Liver (tissue), 9 donors: Measurements from ENCODE around the gene UCKL1. TPM values are rescaled to one million over a fixed set of nuclear protein-coding genes. Genes with fewer than 3 reads are reported as not detected.
A peak's percentile ranks its signal among the peaks of the same experiment; 100 is the strongest.

Experiments
- DNase-seq: peaks from one replicate; pipeline ENCODE4 v3.0.0-alpha.2; 2017; ENCODE audit warnings: low spot score
- H3K27ac ChIP-seq, 2 donors: one replicate each; pipeline ENCODE4 v1.7.0; 2013; ENCODE audit warnings: inconsistent platforms in 2 of 2, low read length in 2 of 2, control low read depth in 1 of 2, low read depth in 1 of 2, mild to moderate bottlenecking in 1 of 2
- H3K27me3 ChIP-seq, 4 donors: one replicate each; pipeline versions ENCODE4 v1.6.1 to v1.7.0; 2013; ENCODE audit warnings: low read length in 3 of 4, inconsistent platforms in 1 of 4, mild to moderate bottlenecking in 1 of 4, moderate library complexity in 1 of 4; ENCODE audit not compliant: control insufficient read depth in 4 of 4, insufficient read depth in 4 of 4
- H3K36me3 ChIP-seq, 4 donors: one replicate each; pipeline versions ENCODE4 v1.6.1 to v1.7.0; 2013; ENCODE audit warnings: low read length in 3 of 4, mild to moderate bottlenecking in 3 of 4, low read depth in 1 of 4, moderate library complexity in 1 of 4; ENCODE audit not compliant: control insufficient read depth in 4 of 4, insufficient read depth in 3 of 4
- H3K4me1 ChIP-seq, 4 donors: one replicate each; pipeline versions ENCODE4 v1.6.1 to v1.7.0; 2013; ENCODE audit warnings: low read length in 3 of 4, mild to moderate bottlenecking in 3 of 4, moderate library complexity in 1 of 4; ENCODE audit not compliant: control insufficient read depth in 4 of 4, insufficient read depth in 4 of 4
- H3K4me3 ChIP-seq, 3 donors: one replicate each; pipeline versions ENCODE4 v1.6.1 to v1.7.0; 2013; ENCODE audit warnings: low read length in 3 of 3, control low read depth in 1 of 3, low read depth in 1 of 3, mild to moderate bottlenecking in 1 of 3
- H3K9ac ChIP-seq, 2 donors: one replicate each; pipeline ENCODE4 v1.7.0; 2013; ENCODE audit warnings: low read length in 2 of 2, mild to moderate bottlenecking in 2 of 2, moderate library complexity in 2 of 2, control low read depth in 1 of 2, low read depth in 1 of 2
- H3K9me3 ChIP-seq, 4 donors: one replicate each; pipeline versions ENCODE4 v1.6.1 to v1.7.0; 2013; ENCODE audit warnings: low read length in 3 of 4; ENCODE audit not compliant: control insufficient read depth in 4 of 4
- ATF3 ChIP-seq: IDR thresholded peaks from 2 replicates; pipeline ENCODE4 v1.6.1; 2016; ENCODE audit warnings: antibody characterized with exemption
- CTCF ChIP-seq: fragments of 150-350 bp; IDR thresholded peaks from 2 replicates; pipeline ENCODE4 v1.5.1; 2017; ENCODE audit warnings: improper control_type of control experiment, low read depth, low read length; ENCODE audit not compliant: missing input control
- EGR1 ChIP-seq, 2 donors: IDR thresholded peaks; 2 replicates each; pipeline ENCODE4 v1.6.1; 2016 to 2018; ENCODE audit warnings: antibody characterized with exemption in 2 of 2, low read depth in 2 of 2
- FOXA1 ChIP-seq: IDR thresholded peaks from 2 replicates; pipeline ENCODE4 v1.6.1; 2016; ENCODE audit warnings: antibody characterized with exemption
- FOXA2 ChIP-seq: IDR thresholded peaks from 2 replicates; pipeline ENCODE4 v1.6.1; 2016; ENCODE audit warnings: antibody characterized with exemption
- GABPA ChIP-seq, 2 donors: IDR thresholded peaks in 1 of 2; conservative IDR thresholded peaks in 1 of 2; 2 replicates each; pipeline ENCODE4 v1.6.1; 2016; ENCODE audit warnings: antibody characterized with exemption in 2 of 2, mild to moderate bottlenecking in 1 of 2, moderate library complexity in 1 of 2
- HNF4A ChIP-seq, 2 donors: conservative IDR thresholded peaks; 2 replicates each; pipeline ENCODE4 v1.6.1; 2016; ENCODE audit warnings: antibody characterized with exemption in 2 of 2, mild to moderate bottlenecking in 2 of 2
- HNF4G ChIP-seq: IDR thresholded peaks from 2 replicates; pipeline ENCODE4 v1.6.1; 2016; ENCODE audit warnings: antibody characterized with exemption
- JUND ChIP-seq, 2 donors: IDR thresholded peaks; 2 replicates each; pipeline ENCODE4 v1.6.1; 2016; ENCODE audit warnings: antibody characterized with exemption in 2 of 2
- MAX ChIP-seq: IDR thresholded peaks from 2 replicates; pipeline ENCODE4 v1.6.1; 2016; ENCODE audit warnings: antibody characterized with exemption
- NR2F2 ChIP-seq: IDR thresholded peaks from 2 replicates; pipeline ENCODE4 v1.6.1; 2016; ENCODE audit warnings: antibody characterized with exemption
- RAD21 ChIP-seq, 2 donors: IDR thresholded peaks; 2 replicates each; pipeline ENCODE4 v1.6.1; 2016; ENCODE audit warnings: antibody characterized with exemption in 2 of 2, mild to moderate bottlenecking in 2 of 2
- REST ChIP-seq: IDR thresholded peaks from 2 replicates; pipeline ENCODE4 v1.6.1; 2016; ENCODE audit warnings: antibody characterized with exemption, mild to moderate bottlenecking
- RXRA ChIP-seq, 2 donors: IDR thresholded peaks; 2 replicates each; pipeline ENCODE4 v1.6.1; 2017 to 2018; ENCODE audit warnings: antibody characterized with exemption in 2 of 2, mild to moderate bottlenecking in 1 of 2
- SP1 ChIP-seq: IDR thresholded peaks from 2 replicates; pipeline ENCODE4 v1.6.1; 2018; ENCODE audit warnings: antibody characterized with exemption, mild to moderate bottlenecking
- TAF1 ChIP-seq: conservative IDR thresholded peaks from 2 replicates; pipeline ENCODE4 v1.6.1; 2016; ENCODE audit warnings: antibody characterized with exemption, mild to moderate bottlenecking
- YY1 ChIP-seq: IDR thresholded peaks from 2 replicates; pipeline ENCODE4 v1.6.1; 2016; ENCODE audit warnings: antibody characterized with exemption, mild to moderate bottlenecking
- ZBTB33 ChIP-seq: IDR thresholded peaks from 2 replicates; pipeline ENCODE4 v1.6.1; 2016; ENCODE audit warnings: antibody characterized with exemption
- WGBS: extraction: QIAGEN DNeasy Blood & Tissue Kit; methylation state at CpG from one replicate; pipeline ENCODE4 v1.1.7; 2013; 5-methylcytosine and 5-hydroxymethylcytosine counted together
- polyA plus RNA-seq, 2 donors: library from polyadenylated mRNA; stranded (reverse) in 1 of 2; unstranded in 1 of 2; fragments of 200-250 nt in 1 of 2; fragments of >200 nt in 1 of 2; fragmentation: Nextera tagmentation in 1 of 2; extraction: Ambion mirVana in 1 of 2; gene quantifications; one replicate each; pipeline versions ENCODE4 v1.2.1 to v1.2.3, GENCODE V29; 2013 to 2015
- total RNA-seq, 2 donors: library from RNA; depleted of rRNA; stranded (reverse); fragments of >200 nt; gene quantifications; one replicate each; pipeline ENCODE4 v1.2.3, GENCODE V29; 2014
- donor health status: healthy.
- donor health status: healthy.
- donor health status: healthy.
- donor health status: healthy.
- donor health status: healthy.

UCKL1 gene
- total and polyA plus RNA-seq, 4 donors, result 16.4 to 20.4 (median 18.3) TPM

- Histone ChIP-seq H3K27ac (no peak overlapping the region), H3K9me3 (no peaks in the 10 kb centered on the region), H3K9ac (peak overlapping the region in 1 of 2 donors; percentile 28), H3K36me3 (no peaks in the 10 kb centered on the region), H3K4me3 (no peak overlapping the region), H3K27me3 (no peaks in the 10 kb centered on the region), H3K4me1 (peaks cover 13 to 56% (median 36%) of the 10 kb centered on the region in 4 donors)
- DNase-seq, result no peak
- WGBS, result 64% methylated on average over 19 of the region's 19 CpGs
- TF ChIP-seq HNF4G (no peak), FOXA2 (no peak), GABPA (IDR thresholded peaks at IDR 0.05 in 1 of 2, conservative IDR thresholded peaks at IDR 0.05 in 1 of 2) (peak in 1 of 2 donors; percentile 25), ZBTB33 (no peak), FOXA1 (no peak), RXRA (IDR thresholded peaks at IDR 0.05) (peak in 1 of 2 donors; percentile 37), ATF3 (no peak), NR2F2 (no peak), CTCF (no peak), EGR1 (IDR thresholded peaks at IDR 0.05; ENCODE audit: low read depth in 2 of 2) (no peak), YY1 (peak; percentile 20), MAX (no peak), TAF1 (no peak), RAD21 (IDR thresholded peaks at IDR 0.05) (no peak), JUND (IDR thresholded peaks at IDR 0.05) (no peak), SP1 (no peak), REST (no peak), HNF4A (conservative IDR thresholded peaks at IDR 0.05) (peak in 1 of 2 donors; percentile 22)
Observed at GRCh38 chr20:63974402-63975200, 18.4 kb upstream of the UCKL1 start.
